IMR-90 (cell line): ENCODE results near the gene SIGLEC11. TPM values are rescaled to one million over a fixed set of nuclear protein-coding genes. Genes with fewer than 3 reads are reported as not detected.

Experiments
- ATAC-seq: fragments of 200-7000 bp; cut with Tn5 transposase; 2 replicates; pipeline ENCODE4 v1.9.1; 2020; ENCODE audit warnings: low read depth, mild to moderate bottlenecking, moderate library complexity
- BruUV-seq: library from RNA; stranded (reverse); fragments of 400-500 nt; replicated peaks from 2 replicates; lab custom pipeline; 2021; lab: Mats Ljungman, UMichigan
- CTCF ChIA-PET: fragments of 300-600 bp; formaldehyde crosslinking; extraction: SDS; loops from one replicate; lab custom pipeline; 2021; ENCODE audit warnings: antibody characterized with exemption; lab: Yijun Ruan, JAX
- POLR2A ChIA-PET: fragments of 300-600 bp; sonication (Branson Sonifier 250); formaldehyde crosslinking; loops from one replicate; lab custom pipeline; 2022; ENCODE audit warnings: antibody characterized with exemption; ENCODE audit not compliant: unreplicated experiment; lab: Charles Lee
- DNase-seq: peaks from one replicate; pipeline ENCODE4 v3.0.0; 2013
- H2AFZ ChIP-seq: replicated peaks from 2 replicates; pipeline ENCODE3; 2013; ENCODE audit warnings: low read length, mild to moderate bottlenecking; ENCODE audit not compliant: poor library complexity
- H2AK5ac ChIP-seq: 2 replicates; pipeline ENCODE4 v1.6.1; 2013; ENCODE audit warnings: low read depth, low read length, inconsistent platforms
- H2AK9ac ChIP-seq: replicated peaks from 2 replicates; pipeline ENCODE3; 2013; ENCODE audit warnings: mild to moderate bottlenecking, low read depth, low read length, moderate library complexity; ENCODE audit not compliant: poor library complexity
- H2BK120ac ChIP-seq: 2 replicates; pipeline ENCODE4 v1.6.1; 2013; ENCODE audit warnings: low read depth, low read length, inconsistent platforms
- H2BK15ac ChIP-seq: 3 replicates; pipeline ENCODE4 v1.6.1; 2013; ENCODE audit warnings: low read depth, low read length, inconsistent platforms
- H2BK20ac ChIP-seq: 2 replicates; pipeline ENCODE4 v1.6.1; 2013; ENCODE audit warnings: low read depth, mild to moderate bottlenecking, inconsistent platforms, low read length, moderate library complexity
- H2BK5ac ChIP-seq: 2 replicates; pipeline ENCODE4 v1.6.1; 2013; ENCODE audit warnings: mild to moderate bottlenecking, low read depth, low read length, inconsistent platforms; ENCODE audit not compliant: poor library complexity, severe bottlenecking
- H3K14ac ChIP-seq: replicated peaks from 2 replicates; pipeline ENCODE4 v1.6.1; 2013; ENCODE audit warnings: low read depth, low read length, inconsistent platforms
- H3K18ac ChIP-seq: 2 replicates; pipeline ENCODE4 v1.6.1; 2013; ENCODE audit warnings: low read depth, low read length, control low read depth
- H3K23ac ChIP-seq: 2 replicates; pipeline ENCODE4 v1.6.1; 2013; ENCODE audit warnings: low read depth, low read length, inconsistent platforms
- H3K27ac ChIP-seq: 2 replicates; pipeline ENCODE4 v1.5.1; 2013; ENCODE audit warnings: mild to moderate bottlenecking, control low read depth, low read length; ENCODE audit not compliant: insufficient read depth
- H3K27me3 ChIP-seq: 2 replicates; pipeline ENCODE4 v1.6.1; 2013; ENCODE audit warnings: low read length; ENCODE audit not compliant: control insufficient read depth, insufficient read depth
- H3K36me3 ChIP-seq: 2 replicates; pipeline ENCODE4 v1.6.1; 2013; ENCODE audit warnings: low read length, mixed read lengths; ENCODE audit not compliant: control insufficient read depth, insufficient read depth
- H3K4ac ChIP-seq: 2 replicates; pipeline ENCODE4 v1.6.1; 2013; ENCODE audit warnings: low read depth, low read length, inconsistent platforms
- H3K4me1 ChIP-seq: 2 replicates; pipeline ENCODE4 v1.6.1; 2013; ENCODE audit warnings: low read length, mixed read lengths; ENCODE audit not compliant: control insufficient read depth, insufficient read depth
- H3K4me2 ChIP-seq: 2 replicates; pipeline ENCODE4 v1.6.1; 2013; ENCODE audit warnings: low read depth, mild to moderate bottlenecking, control low read depth, low read length, moderate library complexity
- H3K4me3 ChIP-seq: 2 replicates; pipeline ENCODE4 v1.5.1; 2013; ENCODE audit warnings: low read depth, mild to moderate bottlenecking, control low read depth, low read length, moderate library complexity; ENCODE audit not compliant: insufficient read depth
- H3K56ac ChIP-seq: 2 replicates; pipeline ENCODE4 v1.6.1; 2013; ENCODE audit warnings: low read length, inconsistent platforms; ENCODE audit not compliant: insufficient read depth; ENCODE audit errors: extremely low read depth
- H3K79me1 ChIP-seq, 2 experiments: 2 replicates each; pipeline ENCODE4 v1.6.1; 2013; ENCODE audit warnings: low read length in 2 of 2, inconsistent platforms in 1 of 2, low read depth in 1 of 2
- H3K9ac ChIP-seq: 2 replicates; pipeline ENCODE4 v1.6.1; 2013; ENCODE audit warnings: low read depth, low read length, control low read depth
- H3K9me1 ChIP-seq: 2 replicates; pipeline ENCODE4 v1.6.1; 2013; ENCODE audit warnings: low read length, inconsistent platforms; ENCODE audit not compliant: insufficient read depth
- H3K9me3 ChIP-seq: 2 replicates; pipeline ENCODE4 v1.6.1; 2013; ENCODE audit warnings: low read length; ENCODE audit not compliant: control insufficient read depth, insufficient read depth
- H4K20me1 ChIP-seq: 2 replicates; pipeline ENCODE4 v1.6.1; 2013; ENCODE audit warnings: low read length, inconsistent platforms; ENCODE audit not compliant: insufficient read depth
- H4K5ac ChIP-seq: 2 replicates; pipeline ENCODE4 v1.6.1; 2013; ENCODE audit warnings: mild to moderate bottlenecking, low read depth, low read length, control low read depth
- H4K8ac ChIP-seq, 2 experiments: 2 replicates each; pipeline ENCODE4 v1.6.1; 2013; ENCODE audit warnings: low read depth in 2 of 2, low read length in 2 of 2, control low read depth in 1 of 2, inconsistent platforms in 1 of 2
- H4K91ac ChIP-seq: 2 replicates; pipeline ENCODE4 v1.6.1; 2013; ENCODE audit warnings: low read depth, low read length, inconsistent platforms; ENCODE audit not compliant: insufficient read depth
- BHLHE40 ChIP-seq: fragments of 150-350 bp; IDR thresholded peaks from 2 replicates; pipeline ENCODE4 v1.6.1; 2016; ENCODE audit warnings: mild to moderate bottlenecking, low read depth, low read length
- CEBPB ChIP-seq: IDR thresholded peaks from 2 replicates; pipeline ENCODE4 v1.6.1; 2012; ENCODE audit warnings: low read depth, low read length, improper control_type of control experiment
- CTCF ChIP-seq: conservative IDR thresholded peaks from 2 replicates; pipeline ENCODE4 v1.5.1; 2012; ENCODE audit warnings: mild to moderate bottlenecking, low read depth, low read length, improper control_type of control experiment
- ELK1 ChIP-seq: fragments of 150-350 bp; IDR thresholded peaks from 2 replicates; pipeline ENCODE4 v1.6.1; 2016; ENCODE audit warnings: low read depth, mild to moderate bottlenecking, low read length, moderate library complexity, borderline replicate concordance
- FOS ChIP-seq: fragments of 150-350 bp; IDR thresholded peaks from 2 replicates; pipeline ENCODE4 v1.6.1; 2016; ENCODE audit warnings: low read depth, low read length
- MAFK ChIP-seq: IDR thresholded peaks from 2 replicates; pipeline ENCODE4 v1.6.1; 2012; ENCODE audit warnings: low read depth, low read length, improper control_type of control experiment
- MAZ ChIP-seq: IDR thresholded peaks from 2 replicates; pipeline ENCODE4 v1.6.1; 2012; ENCODE audit warnings: low read depth, mild to moderate bottlenecking, low read length, improper control_type of control experiment, moderate library complexity, borderline replicate concordance
- NFE2L2 ChIP-seq: fragments of 150-350 bp; IDR thresholded peaks from 2 replicates; pipeline ENCODE4 v1.6.1; 2016; ENCODE audit warnings: low read depth, mild to moderate bottlenecking, low read length
- POLR2A ChIP-seq: IDR thresholded peaks from 2 replicates; pipeline ENCODE4 v1.6.1; 2012; ENCODE audit warnings: mild to moderate bottlenecking, low read depth, low read length
- RCOR1 ChIP-seq: IDR thresholded peaks from 2 replicates; pipeline ENCODE4 v1.6.1; 2012; ENCODE audit warnings: mild to moderate bottlenecking, low read length, improper control_type of control experiment; ENCODE audit not compliant: insufficient replicate concordance
- RFX5 ChIP-seq: IDR thresholded peaks from 2 replicates; pipeline ENCODE4 v1.8.0; 2012; ENCODE audit warnings: low read depth, mild to moderate bottlenecking, low read length, moderate library complexity
- SMC3 ChIP-seq: fragments of 150-350 bp; IDR thresholded peaks from 2 replicates; pipeline ENCODE4 v1.6.1; 2016; ENCODE audit warnings: low read depth, mild to moderate bottlenecking, antibody characterized with exemption, low read length, moderate library complexity
- WGBS, 2 experiments: methylation state at CpG; one replicate each; pipeline versions ENCODE4 v1.1.5 to v1.1.7; 2013; ENCODE audit warnings: missing lambda C conversion rate in 2 of 2; ENCODE audit not compliant: insufficient read length in 1 of 2; ENCODE audit errors: extremely low coverage in 2 of 2; 5-methylcytosine and 5-hydroxymethylcytosine counted together
- dilution Hi-C: fragments of 300-500 bp; cut with HindIII; formaldehyde crosslinking; loops from one replicate; pipeline ENCODE4 v1.14.3; 2018; ENCODE audit warnings: low sequenced_read_pairs; ENCODE audit not compliant: unreplicated experiment
- in situ Hi-C: fragments of 300-500 bp; cut with MboI; formaldehyde crosslinking; loops from 3 replicates; pipeline ENCODE4 v1.14.3; 2019; ENCODE audit warnings: low sequenced_read_pairs, inconsistent platforms, mixed read lengths
- intact Hi-C: fragments of 100-400 bp; cut with micrococcal nuclease; formaldehyde crosslinking; loops from 2 replicates; pipeline ENCODE4 v1.10.0; 2022
- polyA plus RNA-seq, 3 experiments: library from polyadenylated mRNA; depleted of rRNA; stranded (reverse); fragments of >200 nt; gene quantifications; 2 replicates each; pipeline ENCODE4 v1.2.3, GENCODE V29; 2012; ENCODE audit warnings: low replicate concordance in 1 of 3
- total RNA-seq: library from RNA; depleted of rRNA; stranded (reverse); fragments of >200 nt; gene quantifications from 2 replicates; pipeline ENCODE4 v1.2.3, GENCODE V29; 2012
- TF ChIP-seq, protein P1 (sequence below): fragments of 150-350 bp; IDR thresholded peaks from 2 replicates; pipeline ENCODE4 v1.6.1; 2017; ENCODE audit warnings: mild to moderate bottlenecking, antibody characterized with exemption, low read length, low read depth

The SIGLEC11 gene
- total and polyA plus RNA-seq, 2 of the 4 experiments (the other 2 are of a cell fraction): not detected

DNA sequence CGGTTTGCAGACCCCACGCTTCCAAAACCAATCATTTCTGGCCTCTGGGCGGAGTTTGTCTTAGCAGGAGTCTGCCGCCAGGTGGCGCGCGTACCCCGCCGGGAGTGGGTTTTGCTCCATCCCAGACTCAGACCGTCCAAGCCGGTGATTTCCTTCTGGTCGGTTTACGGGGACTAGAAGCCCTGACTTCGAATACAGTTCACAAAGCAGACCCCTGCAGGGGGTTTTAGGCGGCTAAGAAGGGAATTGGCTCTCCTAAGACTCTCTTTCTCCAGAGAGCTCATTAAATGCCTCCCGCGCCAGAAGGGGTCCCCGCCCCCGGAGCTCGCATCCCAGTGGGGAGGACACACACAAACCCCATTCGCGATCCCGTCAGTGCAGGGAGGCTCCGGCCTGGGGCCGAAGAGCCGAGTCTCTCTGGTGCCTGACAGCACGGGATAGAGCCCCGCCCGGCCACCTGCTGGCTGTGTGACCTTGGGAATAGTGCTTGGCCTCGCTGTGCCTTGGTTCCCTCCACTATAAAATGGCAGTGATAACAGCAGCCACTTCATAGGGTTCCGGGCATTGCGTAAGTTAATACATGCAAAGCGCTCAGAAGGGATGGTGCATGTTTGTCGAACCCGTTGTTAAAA is 23.1 kb downstream of the SIGLEC11 start (continued):
- TF ChIP-seq RFX5: no peak
- no peak for TF ChIP-seq MAFK

GRCh38 chr19:49936549-49936948 is 24.4 kb downstream of the SIGLEC11 start:
- Histone ChIP-seq H3K4me1 (no peaks in the 10 kb centered on the region), H3K18ac (no peak overlapping the region), H3K9ac (no peak overlapping the region), H2AK9ac (no peak overlapping the region), H2BK5ac (no peak overlapping the region), H3K9me1 (no peaks in the 10 kb centered on the region), H4K8ac (no peak overlapping the region), H2AK5ac (no peak overlapping the region), H2AFZ (no peak overlapping the region), H4K20me1 (no peaks in the 10 kb centered on the region), H2BK20ac (no peak overlapping the region), H4K91ac (no peak overlapping the region), H3K23ac (no peak overlapping the region), H3K36me3 (no peaks in the 10 kb centered on the region; the same call in 1 of the 2 replicates), H3K4me2 (no peak overlapping the region), H3K79me1 (peaks cover 0 to 3% of the 10 kb centered on the region in 2 experiments; a peak in 1 of 4 replicates), H3K9me3 (no peaks in the 10 kb centered on the region), H3K14ac (no peak overlapping the region), H3K27ac (no peak overlapping the region), H2BK120ac (no peak overlapping the region), H3K56ac (no peak overlapping the region), H3K4me3 (no peak overlapping the region), H4K5ac (no peak overlapping the region), H3K27me3 (no peaks in the 10 kb centered on the region; the same call in 1 of the 2 replicates), H3K4ac (no peak overlapping the region), H2BK15ac (no peak overlapping the region)
- in situ Hi-C loops (loop anchor here (10.0 kb wide), 2 partner anchors 48 to 208 kb away; no protein-coding TSS in a partner anchor), intact Hi-C loops (no loop called here), dilution Hi-C loops (no loop called here)
- DNase-seq: no peak
- 73% methylated on average over 3 of the region's 5 CpGs; no CpG with 5 or more reads in 1 of the 2 experiments for WGBS, 2 experiments
- no TSS peak for BruUV-seq
- TF ChIP-seq NFE2L2: no peak
- TF ChIP-seq MAFK: no peak
- no peak for TF ChIP-seq CTCF
- TF ChIP-seq BHLHE40: no peak
- TF ChIP-seq RCOR1: no peak
- no peak for TF ChIP-seq FOS
- TF ChIP-seq ELK1: no peak
- TF ChIP-seq, protein P1, sequence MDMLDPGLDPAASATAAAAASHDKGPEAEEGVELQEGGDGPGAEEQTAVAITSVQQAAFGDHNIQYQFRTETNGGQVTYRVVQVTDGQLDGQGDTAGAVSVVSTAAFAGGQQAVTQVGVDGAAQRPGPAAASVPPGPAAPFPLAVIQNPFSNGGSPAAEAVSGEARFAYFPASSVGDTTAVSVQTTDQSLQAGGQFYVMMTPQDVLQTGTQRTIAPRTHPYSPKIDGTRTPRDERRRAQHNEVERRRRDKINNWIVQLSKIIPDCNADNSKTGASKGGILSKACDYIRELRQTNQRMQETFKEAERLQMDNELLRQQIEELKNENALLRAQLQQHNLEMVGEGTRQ: no peak
- no peak for TF ChIP-seq MAZ
- TF ChIP-seq CEBPB: no peak
- no peak for TF ChIP-seq SMC3
- TF ChIP-seq POLR2A: no peak
- ChIA-PET CTCF (no interaction called here), POLR2A (no interaction called here)
- ATAC-seq: no peak
